ENCODE data around the gene CELF2. TPM values are rescaled to one million over a fixed set of nuclear protein-coding genes. Genes with fewer than 3 reads are reported as not detected.
"Not testable (repeated sequence)": the region's sequence is repeated elsewhere in the genome, so short reads cannot be mapped to it uniquely, and the experiment has no call there.

CELF2 gene
- total RNA-seq, 1 donor from 2014 or later, result 77.6 TPM

DNA sequence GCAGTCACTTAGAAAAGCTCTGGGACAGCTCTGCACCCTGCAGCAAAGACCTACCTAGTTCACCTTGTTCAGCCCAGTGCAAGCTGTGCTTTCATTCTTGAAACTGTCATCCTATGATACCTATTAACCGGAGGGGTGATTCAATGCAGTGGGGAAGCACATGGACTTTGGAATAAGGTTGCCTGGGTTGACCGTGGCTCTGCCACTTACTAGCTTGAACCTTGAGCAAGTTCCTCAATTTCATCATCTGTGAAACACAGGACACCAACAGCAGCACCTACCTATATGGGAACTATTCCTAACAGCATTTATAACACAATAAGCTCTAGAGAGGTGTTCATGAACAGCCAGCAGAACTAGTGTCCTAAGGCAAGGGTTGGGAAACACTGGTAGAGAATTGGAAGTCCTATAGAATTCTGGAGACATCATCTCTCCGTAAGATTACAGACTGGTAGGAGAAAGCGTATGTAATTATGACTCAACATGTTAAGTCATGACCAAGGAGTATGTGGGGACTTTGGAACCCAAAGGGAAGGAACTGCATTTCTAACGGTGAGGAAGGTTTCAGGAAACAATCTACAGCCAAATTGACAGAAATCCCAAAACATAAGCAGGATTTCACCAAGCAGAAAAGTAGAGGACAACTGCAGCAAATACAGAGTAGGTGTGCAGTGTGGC is 323.8 kb downstream of the CELF2 start:
- Mint-ChIP-seq H3K9me3 (peaks cover 3% of the 10 kb centered on the region), H3K4me3 (no peak overlapping the region), H3K36me3 (ENCODE audit: low read depth) (no peaks in the 10 kb centered on the region), H3K27me3 (ENCODE audit: low read depth) (no peaks in the 10 kb centered on the region), H3K27ac (ENCODE audit: unreplicated experiment) (no peak overlapping the region), H3K4me1 (peaks cover 40% of the 10 kb centered on the region)
- DNase-seq (ENCODE audit: low read depth, low spot score), result no peak
- TF ChIP-seq CTCF (conservative IDR thresholded peaks at IDR 0.05), result no peak

DNA sequence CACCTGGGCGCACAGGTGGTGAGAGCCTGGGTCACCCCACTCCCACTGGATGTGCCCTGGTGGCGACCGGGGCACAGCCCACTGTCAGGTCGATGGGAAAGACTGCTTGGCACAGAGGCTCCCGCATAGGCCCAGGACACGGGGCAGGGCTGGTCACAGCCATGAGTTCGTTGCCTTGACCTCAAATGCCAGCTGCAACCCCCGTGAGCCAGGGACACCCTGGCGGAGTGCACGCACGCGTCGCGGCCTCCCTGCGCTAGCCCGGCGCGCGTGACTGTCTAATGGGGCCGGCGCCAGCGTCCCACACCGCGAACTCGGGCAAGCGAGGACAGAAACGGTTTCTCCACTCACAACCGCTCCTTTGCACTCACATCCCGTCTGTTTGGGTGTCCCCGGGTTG is 326.4 kb downstream of the CELF2 start:
- peaks cover 8% of the 10 kb centered on the region for H3K9me3 Mint-ChIP-seq
- H3K4me1 Mint-ChIP-seq, result peaks cover 23% of the 10 kb centered on the region
- no peak overlapping the region for H3K4me3 Mint-ChIP-seq
- H3K36me3 Mint-ChIP-seq (ENCODE audit: low read depth), result peaks cover 5% of the 10 kb centered on the region
- TF ChIP-seq CTCF (conservative IDR thresholded peaks at IDR 0.05), result no peak
- no peak for DNase-seq (ENCODE audit: low read depth, low spot score)
- H3K27me3 Mint-ChIP-seq (ENCODE audit: low read depth), result no peaks in the 10 kb centered on the region
- no peak overlapping the region for H3K27ac Mint-ChIP-seq (ENCODE audit: unreplicated experiment)

GRCh38 chr10:11344550-11344949 is 326.9 kb downstream of the CELF2 start:
- TF ChIP-seq CTCF (conservative IDR thresholded peaks at IDR 0.05), result no peak
- H3K27ac Mint-ChIP-seq (ENCODE audit: unreplicated experiment), result no peak overlapping the region
- H3K9me3 Mint-ChIP-seq, result peaks cover 8% of the 10 kb centered on the region
- peaks cover 25% of the 10 kb centered on the region for H3K4me1 Mint-ChIP-seq
- no peak overlapping the region for H3K4me3 Mint-ChIP-seq
- no peaks in the 10 kb centered on the region for H3K27me3 Mint-ChIP-seq (ENCODE audit: low read depth)
- no peak for DNase-seq (ENCODE audit: low read depth, low spot score)
- H3K36me3 Mint-ChIP-seq (ENCODE audit: low read depth), result peaks cover 5% of the 10 kb centered on the region

DNA sequence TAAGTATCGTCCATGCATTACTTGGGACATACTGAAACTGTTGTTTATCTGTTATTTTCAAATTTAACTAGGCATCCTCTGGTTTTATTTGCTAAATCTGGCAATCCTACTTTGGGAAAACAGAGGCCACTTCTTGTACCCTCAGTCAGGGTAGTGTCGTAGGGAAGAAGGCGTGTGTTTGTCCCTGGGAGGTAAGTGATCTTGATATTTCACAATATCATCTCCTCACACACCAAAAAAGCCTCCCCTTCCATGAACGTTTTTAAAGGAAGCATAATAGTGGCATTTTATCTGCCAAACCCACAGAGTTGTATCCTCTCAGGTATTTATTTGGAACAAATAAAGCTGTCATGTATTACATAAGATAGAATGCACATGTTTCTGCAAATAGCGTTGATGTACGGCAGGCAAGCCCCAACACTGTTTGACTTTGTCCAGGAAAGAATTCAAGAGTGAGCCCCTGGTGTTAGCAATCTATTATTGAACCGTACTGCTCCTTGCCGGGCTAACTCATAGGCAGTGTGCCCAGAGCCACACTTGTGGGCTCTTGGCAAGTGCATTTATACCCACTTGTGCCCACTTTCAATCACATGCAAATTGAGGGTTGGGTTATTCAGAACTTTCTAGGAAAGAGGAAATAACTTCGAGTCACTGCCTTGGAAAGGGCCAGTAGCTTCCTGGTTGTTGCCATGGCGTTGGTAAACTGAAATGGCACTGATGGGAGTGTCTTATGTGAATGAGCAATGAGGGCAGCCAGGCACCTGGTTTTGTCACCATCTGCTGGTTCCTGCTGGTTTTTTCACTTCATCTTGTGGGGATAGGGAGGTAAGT is 327.8 kb downstream of the CELF2 start:
- H3K4me1 Mint-ChIP-seq, result peaks cover 34% of the 10 kb centered on the region
- peak overlapping the region; percentile 20 for H3K27ac Mint-ChIP-seq (ENCODE audit: unreplicated experiment)

GRCh38 chr10:11347580-11347979 is 329.9 kb downstream of the CELF2 start:
- H3K36me3 Mint-ChIP-seq (ENCODE audit: low read depth); H3K4me3 Mint-ChIP-seq; H3K27me3 Mint-ChIP-seq (ENCODE audit: low read depth); DNase-seq (ENCODE audit: low read depth, low spot score); H3K27ac Mint-ChIP-seq (ENCODE audit: unreplicated experiment): not testable (repeated sequence)
- H3K4me1 Mint-ChIP-seq, result peaks cover 42% of the 10 kb centered on the region
- peaks cover 12% of the 10 kb centered on the region for H3K9me3 Mint-ChIP-seq

More for the DNA sequence above, 327.8 kb downstream of the CELF2 start:
- no peak for TF ChIP-seq CTCF (conservative IDR thresholded peaks at IDR 0.05)
- peaks cover 8% of the 10 kb centered on the region for H3K9me3 Mint-ChIP-seq
- no peaks in the 10 kb centered on the region for H3K27me3 Mint-ChIP-seq (ENCODE audit: low read depth)
- H3K36me3 Mint-ChIP-seq (ENCODE audit: low read depth), result peaks cover 5% of the 10 kb centered on the region
- H3K4me3 Mint-ChIP-seq, result no peak overlapping the region
- DNase-seq (ENCODE audit: low read depth, low spot score), result no peak

GRCh38 chr10:11351801-11352200 is 334.1 kb downstream of the CELF2 start:
- TF ChIP-seq CTCF (conservative IDR thresholded peaks at IDR 0.05), result no peak
- Mint-ChIP-seq H3K36me3 (ENCODE audit: low read depth) (peaks cover 12% of the 10 kb centered on the region), H3K27ac (ENCODE audit: unreplicated experiment) (no peak overlapping the region), H3K4me1 (peaks cover 60% of the 10 kb centered on the region), H3K4me3 (no peak overlapping the region), H3K27me3 (ENCODE audit: low read depth) (no peaks in the 10 kb centered on the region), H3K9me3 (peaks cover 14% of the 10 kb centered on the region)
- DNase-seq (ENCODE audit: low read depth, low spot score), result no peak
